NCI-H1436 (cell line): ENCODE data around the gene SERPINB11.
"Not testable (repeated sequence)": the region's sequence is repeated elsewhere in the genome, so short reads cannot be mapped to it uniquely, and the experiment has no call there.

Source experiments
- DNase-seq: peaks from one replicate; lab custom pipeline; 2025; lab: John Stamatoyannopoulos, UW

Gene SERPINB11, protein sequence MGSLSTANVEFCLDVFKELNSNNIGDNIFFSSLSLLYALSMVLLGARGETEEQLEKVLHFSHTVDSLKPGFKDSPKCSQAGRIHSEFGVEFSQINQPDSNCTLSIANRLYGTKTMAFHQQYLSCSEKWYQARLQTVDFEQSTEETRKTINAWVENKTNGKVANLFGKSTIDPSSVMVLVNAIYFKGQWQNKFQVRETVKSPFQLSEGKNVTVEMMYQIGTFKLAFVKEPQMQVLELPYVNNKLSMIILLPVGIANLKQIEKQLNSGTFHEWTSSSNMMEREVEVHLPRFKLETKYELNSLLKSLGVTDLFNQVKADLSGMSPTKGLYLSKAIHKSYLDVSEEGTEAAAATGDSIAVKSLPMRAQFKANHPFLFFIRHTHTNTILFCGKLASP

DNA sequence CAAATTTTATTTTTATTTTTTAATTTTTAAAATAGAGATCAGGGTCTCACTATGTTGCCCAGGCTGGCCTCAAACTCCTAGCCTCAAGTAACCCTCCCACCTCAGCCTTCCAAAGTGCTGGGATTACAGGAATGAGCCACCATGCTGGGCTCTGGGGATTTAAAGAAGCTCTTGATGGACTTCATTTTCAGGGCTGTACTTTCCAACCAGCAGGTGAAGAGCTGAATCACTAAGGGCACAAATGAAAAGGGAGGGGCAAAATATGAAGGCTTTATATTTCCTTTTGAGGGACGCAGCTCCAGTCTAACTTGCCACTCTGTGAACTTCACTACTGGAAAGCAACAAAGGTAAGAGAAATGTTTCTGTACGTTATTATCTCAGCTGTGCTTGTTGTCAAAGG, at the start of gene SERPINB11:
SERPINB11 (plus strand) TSS at position 301 of the 400 bp plus-strand sequence. CDS start 7,234 bp downstream, outside the sequence.
- no peak for DNase-seq

DNA sequence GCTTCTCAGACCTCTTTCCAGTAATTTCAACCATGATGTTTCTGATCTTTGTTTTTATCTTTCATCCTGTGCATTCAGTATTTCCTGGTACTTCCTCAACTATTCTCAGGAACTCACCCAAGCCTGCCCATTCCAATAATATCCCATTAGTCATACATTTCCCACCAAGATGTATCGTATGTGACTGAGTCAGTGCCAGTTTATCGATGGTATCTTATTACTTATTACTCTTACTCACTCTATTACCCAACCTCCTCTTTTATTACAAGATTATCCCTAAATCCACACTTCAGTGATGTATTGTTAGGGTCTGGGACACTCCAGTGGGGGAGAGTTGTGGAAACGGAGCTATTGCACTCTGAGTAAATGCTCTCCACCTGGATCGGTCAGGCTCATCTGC, 43.8 kb upstream of the SERPINB11 start:
- not testable (repeated sequence) for DNase-seq

DNA sequence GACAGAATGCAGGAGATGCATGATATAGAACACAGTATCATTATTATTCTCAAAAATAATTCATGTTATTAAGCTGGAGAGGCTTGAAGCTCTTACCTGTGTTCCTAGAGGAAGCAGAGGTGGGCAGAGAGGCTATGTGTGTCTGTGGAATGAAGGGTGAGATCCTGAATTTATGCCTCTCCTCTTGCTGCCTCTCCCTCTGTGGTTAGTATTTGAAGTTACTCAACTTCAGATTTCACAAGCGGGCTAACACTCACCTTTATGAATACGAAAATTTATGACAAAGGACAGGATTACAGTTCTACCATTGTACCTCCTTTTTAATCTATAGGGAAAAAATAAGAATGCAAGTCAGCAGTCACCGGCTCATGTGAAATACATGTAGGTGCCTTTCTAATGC, 41.0 kb upstream of the SERPINB11 start, which contains the start of gene SERPINB3:
SERPINB3 (minus strand) TSS at position 144 of the 400 bp plus-strand sequence. CDS start 677 bp downstream, outside the sequence.
- not testable (repeated sequence) for DNase-seq

DNA sequence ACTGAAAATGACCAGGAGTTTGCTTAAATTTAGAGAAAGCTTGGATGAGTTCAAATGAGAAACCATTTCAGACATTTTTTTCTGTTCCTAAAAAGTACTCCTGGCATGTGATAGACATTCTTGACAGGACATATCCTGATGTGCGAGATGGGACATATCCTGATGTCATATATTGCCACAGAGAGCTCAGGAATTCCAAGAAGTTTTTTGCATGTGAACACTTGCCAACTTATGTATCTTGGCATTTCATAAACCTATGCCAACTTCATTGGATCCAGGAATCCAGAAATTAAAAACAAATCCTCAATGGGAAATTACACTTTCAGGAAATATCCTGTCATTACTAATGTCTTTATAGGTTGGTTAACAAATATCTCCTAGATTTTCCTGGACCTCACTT, 38.2 kb upstream of the SERPINB11 start:
- no peak for DNase-seq

DNA sequence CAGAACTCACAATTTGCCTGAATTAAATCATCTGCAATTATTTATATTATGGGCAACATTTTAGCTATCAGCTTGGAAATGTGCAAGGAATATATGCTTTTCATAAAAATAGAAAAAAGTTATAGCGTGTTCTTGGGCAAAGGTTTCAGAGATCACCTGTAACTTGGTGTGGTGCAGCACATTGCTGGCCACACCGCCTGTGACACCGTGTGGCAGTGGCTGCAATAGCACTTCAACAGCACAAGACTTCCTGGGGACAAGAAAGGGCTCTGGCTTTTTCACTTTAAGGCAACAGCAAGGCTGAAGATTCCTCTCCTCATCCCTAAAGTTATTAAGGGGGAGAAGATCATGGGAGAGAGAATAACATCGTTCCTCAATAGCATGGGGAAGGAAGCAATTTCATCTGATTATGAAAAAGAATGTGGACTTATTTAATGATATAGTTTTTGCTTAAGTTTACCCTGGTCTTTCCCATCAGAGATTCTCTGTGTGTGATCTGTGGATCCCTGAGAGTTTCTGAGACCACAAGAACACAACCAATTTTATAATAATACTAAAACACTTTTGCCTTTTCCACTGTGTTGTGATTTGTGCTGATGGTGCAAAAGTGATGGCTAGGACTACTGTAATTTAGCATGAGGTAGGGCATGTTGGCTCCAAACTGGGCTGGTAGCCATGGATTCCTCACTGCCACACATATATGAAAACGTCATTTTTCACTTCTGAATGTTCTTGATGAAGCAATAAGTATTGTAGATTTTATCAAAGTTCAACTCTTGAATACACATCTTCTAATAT, 26.0 kb upstream of the SERPINB11 start:
- DNase-seq: no peak

DNA sequence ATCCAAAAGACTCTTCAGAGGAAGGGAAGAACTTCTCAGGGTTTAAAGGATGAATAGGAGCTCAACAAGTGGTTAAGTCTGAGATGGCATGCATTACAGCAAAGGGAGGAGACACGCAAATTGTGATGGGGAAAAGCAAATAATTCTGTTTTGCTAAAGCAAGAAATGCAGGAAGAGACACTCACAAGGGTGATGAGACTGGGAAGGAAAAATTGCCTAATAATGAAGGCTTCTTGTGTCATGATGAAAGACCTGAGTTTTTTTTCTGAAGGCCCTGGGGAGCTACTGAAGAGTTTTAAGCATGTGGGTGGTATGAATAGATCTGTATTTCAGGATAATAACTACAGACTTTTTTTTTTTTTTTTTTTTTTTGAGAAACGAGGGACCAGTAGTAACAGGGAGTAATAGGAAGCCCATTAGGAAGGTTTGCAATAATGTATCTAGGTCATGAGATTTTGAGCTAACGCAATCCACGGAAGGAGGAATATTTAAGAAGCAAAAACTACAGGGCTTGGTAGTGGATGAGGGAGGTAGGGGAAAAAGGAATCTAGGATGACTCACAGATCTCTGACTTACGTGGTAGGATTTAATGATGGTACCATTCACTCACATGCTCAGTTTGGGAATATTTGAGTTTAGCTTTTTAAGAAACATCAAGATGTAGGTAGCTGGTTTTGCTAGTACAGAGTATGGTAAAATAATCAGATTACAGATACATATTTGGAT, 25.1 kb upstream of the SERPINB11 start:
- DNase-seq: no peak

DNA sequence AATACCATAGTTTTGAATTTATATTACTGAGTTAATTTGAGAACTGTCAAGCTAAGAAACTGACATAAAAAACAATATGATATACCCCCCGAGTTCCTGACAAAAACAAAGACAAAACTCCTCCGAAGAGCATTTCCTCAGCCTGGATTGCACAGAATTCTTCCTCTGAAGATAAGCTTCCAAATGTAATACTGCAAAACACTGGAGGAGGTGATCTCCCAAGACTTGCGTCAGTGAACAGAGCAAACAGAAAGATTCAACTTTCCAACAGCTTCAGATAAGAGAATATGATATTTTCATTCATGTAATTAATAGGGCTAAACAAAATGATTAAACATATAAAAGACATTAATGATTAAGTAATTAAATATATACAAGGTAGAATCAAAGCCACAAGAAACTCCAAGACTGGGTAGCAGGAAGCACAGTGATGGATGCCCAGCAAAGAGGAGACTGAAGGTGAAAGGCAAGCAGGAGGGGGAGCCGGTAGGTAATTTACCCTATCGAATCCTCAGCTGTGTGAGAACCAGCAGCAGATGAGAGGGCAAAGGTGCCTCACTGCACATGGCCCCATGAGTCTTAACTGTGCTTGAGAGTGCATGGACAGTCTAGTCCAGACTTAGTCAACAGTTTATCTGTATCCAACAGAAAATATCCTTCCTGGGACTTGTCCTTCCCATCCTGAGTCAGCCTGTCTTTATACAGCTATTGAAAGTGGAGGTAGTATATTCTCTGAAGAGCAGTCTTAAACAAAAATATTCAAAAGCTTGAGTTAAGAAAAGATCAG, 22.7 kb upstream of the SERPINB11 start:
- no peak for DNase-seq

DNA sequence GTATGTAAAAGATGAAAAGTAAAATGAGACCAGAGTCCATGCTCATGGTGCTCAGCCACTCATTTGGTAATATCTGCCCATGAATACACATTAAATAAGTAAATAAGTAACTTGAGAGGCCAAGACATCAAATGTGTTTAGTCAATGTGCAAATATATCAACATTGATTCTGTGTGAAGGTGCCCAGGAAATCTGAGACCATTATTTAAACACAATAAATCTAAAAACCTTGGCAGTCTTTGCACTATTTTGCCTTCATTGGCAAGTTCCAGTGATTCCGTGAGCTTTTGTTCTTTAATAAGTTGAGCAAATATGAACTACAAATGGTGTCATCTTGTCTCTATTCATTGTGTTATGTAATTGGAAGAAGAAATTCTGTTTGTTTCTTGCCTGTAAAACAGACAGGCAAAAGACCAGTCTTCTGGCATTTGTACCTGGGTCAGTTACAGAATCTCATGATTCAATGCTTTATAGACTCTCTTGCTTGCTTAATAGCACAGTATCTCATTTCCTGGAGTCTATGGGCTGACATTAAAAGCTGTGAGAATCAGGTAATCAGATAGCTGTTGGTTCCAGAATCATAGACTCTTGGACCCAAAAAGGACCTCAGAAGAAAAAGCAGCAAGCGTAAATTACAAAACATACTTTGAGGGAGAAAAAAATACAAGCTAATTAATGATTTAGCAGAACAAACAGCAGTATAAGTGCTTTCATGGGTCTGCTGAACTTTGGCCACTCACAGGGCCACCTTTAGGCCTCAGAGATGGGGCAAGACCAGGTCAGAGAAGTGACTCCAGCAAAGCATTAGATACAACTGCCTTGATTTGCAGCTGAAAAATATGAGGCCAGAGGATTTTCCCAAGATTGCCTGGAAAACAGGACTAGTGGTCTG, 21.1 kb upstream of the SERPINB11 start:
- DNase-seq: no peak

DNA sequence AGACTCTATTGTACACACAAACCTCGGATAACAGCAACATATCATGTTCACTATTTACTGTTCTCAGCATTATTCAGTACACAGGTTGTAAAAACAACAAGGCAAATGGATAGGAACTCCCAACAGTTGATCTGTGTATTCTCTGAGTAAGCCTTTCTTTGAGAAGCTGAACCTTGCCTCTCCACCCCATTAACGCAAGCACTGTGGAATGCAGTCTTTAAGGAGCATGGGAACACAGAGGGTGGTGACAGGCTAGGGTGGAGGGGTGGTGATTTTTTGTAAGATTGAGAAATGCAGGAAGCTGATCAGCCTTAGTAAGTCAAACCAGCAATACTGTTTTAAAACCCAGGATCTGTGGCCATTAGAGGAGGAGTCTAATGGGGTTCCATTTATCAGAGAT, 19.6 kb upstream of the SERPINB11 start:
- no peak for DNase-seq

DNA sequence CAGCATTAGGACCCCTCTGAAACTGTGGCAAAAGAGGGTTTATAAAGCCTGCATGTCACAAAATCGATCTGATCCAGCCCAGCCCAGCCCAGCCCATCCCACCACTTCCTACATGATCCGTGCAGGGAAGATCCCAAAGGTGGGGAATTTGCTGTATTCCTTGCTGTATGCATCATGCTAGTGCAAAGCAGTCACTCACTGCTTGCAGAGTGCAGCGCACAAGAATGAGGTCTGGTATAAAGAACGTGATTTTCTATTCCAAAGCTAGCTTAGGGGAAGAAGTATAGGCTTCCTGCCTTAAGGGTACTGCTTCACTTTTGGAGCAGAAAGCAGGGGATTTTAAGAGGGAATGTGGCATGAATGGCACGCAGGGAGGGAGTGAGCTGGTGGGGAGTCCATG, 18.9 kb upstream of the SERPINB11 start:
- no peak for DNase-seq

DNA sequence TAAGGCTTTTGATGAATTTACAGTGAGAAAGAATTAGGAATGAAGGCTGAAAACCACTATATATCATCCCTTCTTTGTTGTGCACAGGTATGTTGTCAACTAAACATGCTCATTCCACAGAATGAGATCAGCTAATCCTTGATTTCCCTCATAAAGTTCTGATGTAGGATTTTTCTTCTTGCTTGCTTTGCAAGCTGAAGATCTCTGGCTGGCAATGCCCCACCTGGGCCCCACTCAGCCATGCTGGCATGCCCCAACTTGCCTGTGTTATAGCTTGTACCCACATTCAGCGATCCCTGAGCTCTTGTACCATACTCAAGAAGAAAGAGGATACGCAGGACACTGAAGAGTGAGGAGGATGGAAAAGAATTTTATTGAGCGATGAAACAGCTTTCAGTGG, 18.0 kb upstream of the SERPINB11 start:
- DNase-seq: no peak

DNA sequence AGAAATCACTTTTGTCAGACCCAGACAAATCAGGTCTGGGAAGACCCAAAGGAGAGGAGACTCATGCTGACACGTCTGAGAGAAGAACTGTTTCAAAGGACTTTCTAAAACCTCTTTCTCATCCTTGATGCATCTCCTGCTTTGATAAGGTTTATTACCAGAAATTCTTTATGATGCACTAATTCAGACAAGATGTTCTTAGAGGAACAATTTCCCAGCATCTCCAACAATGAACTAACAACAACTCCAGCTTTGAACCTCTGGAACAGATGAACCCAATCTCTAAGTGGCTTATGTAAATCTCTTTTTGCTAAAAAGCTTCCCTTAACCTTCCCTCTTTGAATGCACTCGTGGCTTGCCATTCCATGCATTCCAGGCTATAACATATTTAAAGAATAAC, 15.9 kb upstream of the SERPINB11 start:
- DNase-seq: no peak

DNA sequence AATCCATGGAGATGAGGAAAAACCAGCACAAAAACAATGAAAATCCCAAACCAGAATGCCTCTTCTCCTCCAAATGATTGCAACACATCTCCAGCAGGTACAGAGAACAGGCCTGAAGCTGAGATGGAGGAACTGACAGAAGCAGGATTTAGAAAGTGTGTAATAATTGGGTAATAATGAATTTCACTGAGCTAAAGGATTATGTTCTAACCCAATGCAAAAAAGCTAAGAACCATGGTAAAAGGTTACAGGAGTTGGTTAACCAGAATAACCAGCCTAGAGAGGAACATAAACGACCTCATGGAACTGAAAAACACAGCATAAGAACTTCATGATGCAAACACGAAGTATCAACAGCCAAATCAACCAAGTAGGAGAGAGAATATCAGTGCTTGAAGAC, 13.7 kb upstream of the SERPINB11 start:
- no peak for DNase-seq

DNA sequence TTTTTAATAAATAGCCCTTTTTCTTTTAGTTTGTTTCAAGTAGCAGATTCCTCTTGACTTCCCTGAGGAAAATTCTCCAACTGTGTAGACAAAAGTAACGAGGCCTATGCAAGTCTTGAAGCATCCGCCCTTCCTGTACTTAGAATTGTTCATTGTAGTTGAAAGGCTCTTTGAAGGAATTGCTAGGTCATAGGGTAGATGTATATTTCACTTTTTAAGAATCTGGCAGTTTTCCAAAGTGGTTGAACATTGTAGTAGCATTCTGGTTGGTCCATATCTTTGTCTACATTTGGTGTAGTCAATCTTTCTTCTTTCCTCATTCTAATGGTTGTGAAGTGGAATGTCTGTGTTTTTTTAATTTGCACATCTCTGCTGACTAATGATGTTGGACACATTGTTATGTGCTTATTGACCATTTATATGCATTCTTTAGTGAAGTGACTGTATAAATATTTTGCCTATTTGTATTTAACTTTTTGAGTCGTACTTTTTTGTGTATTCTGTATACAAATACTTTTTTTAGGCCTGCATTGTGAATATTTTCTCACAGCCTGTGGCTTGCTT, 5.6 kb upstream of the SERPINB11 start:
- no peak for DNase-seq

DNA sequence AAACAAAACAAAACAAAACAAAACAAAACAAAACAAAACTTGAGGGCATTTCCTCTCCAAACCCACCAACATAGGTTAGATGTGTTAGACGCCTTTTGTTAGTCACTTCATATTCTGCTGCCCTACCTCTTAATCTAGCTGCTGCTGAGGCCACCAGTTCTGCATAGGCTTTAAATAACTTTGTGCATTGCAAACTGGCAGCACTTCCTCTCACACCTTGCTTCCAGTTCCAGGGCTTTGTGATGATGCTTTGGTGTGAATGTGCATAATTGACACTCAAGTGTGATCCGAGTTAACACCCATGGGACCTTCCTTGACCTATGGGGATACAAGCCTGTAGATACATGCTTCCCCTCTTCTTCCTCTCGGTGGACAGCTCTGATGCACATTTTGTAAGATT, 2.3 kb upstream of the SERPINB11 start:
- no peak for DNase-seq

DNA sequence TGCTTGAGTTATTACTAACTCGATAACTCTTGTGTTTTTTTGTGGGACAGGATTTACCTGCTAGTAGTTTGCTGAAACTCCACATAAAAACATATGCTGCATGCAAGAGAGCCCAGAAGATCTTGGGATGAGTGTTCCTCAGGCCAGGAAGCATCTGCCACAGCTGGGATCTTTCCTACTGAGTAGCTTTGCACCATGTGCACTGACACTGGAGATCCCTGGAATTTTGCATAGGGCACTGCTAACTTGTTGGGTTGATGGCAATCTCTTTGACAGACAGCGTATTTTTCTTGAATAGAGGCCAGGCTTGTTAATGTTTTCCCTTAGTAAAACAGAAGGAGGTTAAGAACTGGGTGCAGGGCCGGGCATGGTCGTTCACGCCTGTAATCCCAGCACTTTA, 808 bp upstream of the SERPINB11 start:
- DNase-seq: no peak

DNA sequence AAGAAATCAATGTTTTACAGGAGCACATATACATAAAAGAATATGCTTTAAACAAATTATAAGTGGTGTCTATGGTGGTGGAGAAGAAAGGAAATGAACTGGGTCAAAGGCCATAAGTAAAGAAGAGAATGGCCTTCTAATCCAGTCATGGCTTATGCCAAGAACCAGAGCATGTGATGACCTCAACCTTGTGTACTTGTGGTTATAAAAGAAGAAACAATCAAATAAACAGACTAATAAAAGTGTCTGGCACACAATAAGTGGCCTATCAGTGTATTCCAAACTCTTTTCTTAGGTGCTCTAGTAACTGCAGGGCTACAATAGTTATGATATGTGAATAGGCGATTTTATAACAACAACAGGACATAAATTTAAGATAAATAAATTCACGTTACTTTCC, 2.6 kb downstream of the SERPINB11 start:
- no peak for DNase-seq

DNA sequence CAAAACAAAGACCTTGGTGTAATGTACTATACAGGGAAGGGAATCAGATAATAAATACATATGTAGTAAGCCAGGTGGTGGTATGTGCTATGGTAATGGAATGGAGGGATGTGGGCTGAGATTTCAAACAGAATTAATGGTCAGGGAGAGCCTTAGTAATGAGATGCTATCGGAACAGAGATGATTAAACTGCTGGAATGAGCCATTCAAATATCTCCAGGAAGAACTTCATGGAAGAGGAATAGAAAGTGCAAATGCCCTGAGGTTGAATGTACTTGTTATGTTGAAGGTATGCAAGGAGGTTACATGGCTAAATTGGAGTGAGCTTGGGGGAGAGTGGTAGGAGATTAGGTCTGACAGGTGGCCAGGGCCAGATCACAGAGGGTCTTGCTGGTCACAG, 5.1 kb downstream of the SERPINB11 start:
- no peak for DNase-seq

DNA sequence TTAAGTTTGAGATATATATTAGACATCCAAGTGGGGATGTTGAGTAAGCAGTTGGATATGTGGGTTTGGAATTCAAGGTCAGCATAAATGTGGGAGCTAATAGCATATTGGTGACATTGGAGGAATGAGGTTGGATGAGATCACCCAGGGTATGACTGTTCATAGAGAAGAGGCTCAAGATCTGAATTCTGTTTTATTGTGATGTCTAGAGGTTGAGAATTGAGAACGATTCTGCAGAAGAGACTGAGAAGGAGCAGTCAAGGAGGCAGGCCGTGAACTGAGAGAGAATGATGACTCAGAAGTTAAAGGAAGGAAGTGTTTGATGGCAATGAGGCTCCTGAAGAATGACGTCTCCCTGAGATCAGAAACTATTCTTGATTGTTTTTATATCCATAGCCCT, 5.9 kb downstream of the SERPINB11 start:
- no peak for DNase-seq
